ENCODE data around the gene ARID2. TPM values are rescaled to one million over a fixed set of nuclear protein-coding genes. Genes with fewer than 3 reads are reported as not detected.

Gene ARID2
- total and polyA plus RNA-seq, 2 of the 4 experiments (the other 2 are of a cell fraction) = 5.4 to 28.1 TPM

DNA sequence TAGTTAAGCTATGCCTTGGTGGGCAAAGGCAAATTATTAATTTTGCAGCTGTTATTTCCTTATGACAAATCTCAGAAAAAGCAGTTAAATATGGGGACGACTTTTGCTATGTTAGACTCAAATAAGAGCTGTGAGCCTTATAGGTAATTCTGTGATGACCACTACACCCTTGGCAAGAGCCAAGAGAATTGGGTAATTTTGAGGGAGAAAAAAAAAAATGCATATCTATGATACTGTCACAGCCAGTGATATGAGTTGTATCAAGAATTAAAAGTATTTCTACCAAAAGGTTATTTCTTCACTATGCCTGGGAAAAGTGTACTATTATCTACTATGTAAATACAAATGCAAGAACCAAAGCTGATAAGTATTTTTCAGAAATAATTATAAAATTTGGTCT lies 216.9 kb downstream of the ARID2 start:
- Histone ChIP-seq H3K23ac (ENCODE audit: low read depth, low read length) (no peak overlapping the region), H4K91ac (ENCODE audit: insufficient read depth, low read depth, low read length) (no peak overlapping the region), H2BK5ac (ENCODE audit: low read depth, low read length, poor library complexity, severe bottlenecking) (no peak overlapping the region), H3K27ac (ENCODE audit: insufficient read depth, low read length) (no peak overlapping the region), H3K79me1 (ENCODE audit: low read depth in 1 of 2, low read length in 2 of 2) (peaks cover 4 to 41% of the 10 kb centered on the region in 2 experiments; a peak in 3 of 4 replicates), H3K9me1 (ENCODE audit: insufficient read depth, low read length) (peaks cover 4% of the 10 kb centered on the region), H3K36me3 (ENCODE audit: control insufficient read depth, insufficient read depth, low read length) (peaks cover 14% of the 10 kb centered on the region), H3K4me2 (ENCODE audit: low read depth, low read length) (no peak overlapping the region), H3K4me3 (ENCODE audit: insufficient read depth, low read depth, low read length) (no peak overlapping the region), H2BK15ac (ENCODE audit: low read depth, low read length) (no peak overlapping the region), H4K20me1 (ENCODE audit: insufficient read depth, low read length) (peaks cover 9% of the 10 kb centered on the region), H4K5ac (ENCODE audit: low read depth, low read length) (no peak overlapping the region), H2AFZ (replicated peaks; ENCODE audit: low read length, poor library complexity) (no peak overlapping the region), H3K18ac (ENCODE audit: low read depth, low read length) (no peak overlapping the region), H2AK5ac (ENCODE audit: low read depth, low read length) (no peak overlapping the region), H2BK120ac (ENCODE audit: low read depth, low read length) (no peak overlapping the region), H2BK20ac (ENCODE audit: low read depth, low read length) (no peak overlapping the region), H2AK9ac (replicated peaks; ENCODE audit: low read depth, low read length, poor library complexity) (no peak overlapping the region), H3K4ac (ENCODE audit: low read depth, low read length) (no peak overlapping the region), H3K4me1 (ENCODE audit: control insufficient read depth, insufficient read depth, low read length) (peaks cover 8% of the 10 kb centered on the region), H4K8ac (ENCODE audit: low read depth in 2 of 2, low read length in 2 of 2) (no peak overlapping the region), H3K9me3 (ENCODE audit: control insufficient read depth, insufficient read depth, low read length) (no peaks in the 10 kb centered on the region), H3K56ac (ENCODE audit: extremely low read depth, insufficient read depth, low read length) (no peak overlapping the region), H3K14ac (replicated peaks; ENCODE audit: low read depth, low read length) (no peak overlapping the region), H3K9ac (ENCODE audit: low read depth, low read length) (no peak overlapping the region), H3K27me3 (ENCODE audit: control insufficient read depth, insufficient read depth, low read length) (no peaks in the 10 kb centered on the region)
- intact Hi-C loops (cut with micrococcal nuclease) = no loop called here
- in situ Hi-C loops (cut with MboI; ENCODE audit: low sequenced_read_pairs) = no loop called here
- no peak for ATAC-seq (ENCODE audit: low read depth)
- CTCF ChIA-PET = no interaction called here
- DNase-seq = no peak
- TF ChIP-seq SMC3 (IDR thresholded peaks at IDR 0.05; ENCODE audit: low read depth, low read length) = no peak
- TF ChIP-seq, protein P1, sequence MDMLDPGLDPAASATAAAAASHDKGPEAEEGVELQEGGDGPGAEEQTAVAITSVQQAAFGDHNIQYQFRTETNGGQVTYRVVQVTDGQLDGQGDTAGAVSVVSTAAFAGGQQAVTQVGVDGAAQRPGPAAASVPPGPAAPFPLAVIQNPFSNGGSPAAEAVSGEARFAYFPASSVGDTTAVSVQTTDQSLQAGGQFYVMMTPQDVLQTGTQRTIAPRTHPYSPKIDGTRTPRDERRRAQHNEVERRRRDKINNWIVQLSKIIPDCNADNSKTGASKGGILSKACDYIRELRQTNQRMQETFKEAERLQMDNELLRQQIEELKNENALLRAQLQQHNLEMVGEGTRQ (IDR thresholded peaks at IDR 0.05; ENCODE audit: low read depth, low read length) = no peak
- TF ChIP-seq, protein P2, sequence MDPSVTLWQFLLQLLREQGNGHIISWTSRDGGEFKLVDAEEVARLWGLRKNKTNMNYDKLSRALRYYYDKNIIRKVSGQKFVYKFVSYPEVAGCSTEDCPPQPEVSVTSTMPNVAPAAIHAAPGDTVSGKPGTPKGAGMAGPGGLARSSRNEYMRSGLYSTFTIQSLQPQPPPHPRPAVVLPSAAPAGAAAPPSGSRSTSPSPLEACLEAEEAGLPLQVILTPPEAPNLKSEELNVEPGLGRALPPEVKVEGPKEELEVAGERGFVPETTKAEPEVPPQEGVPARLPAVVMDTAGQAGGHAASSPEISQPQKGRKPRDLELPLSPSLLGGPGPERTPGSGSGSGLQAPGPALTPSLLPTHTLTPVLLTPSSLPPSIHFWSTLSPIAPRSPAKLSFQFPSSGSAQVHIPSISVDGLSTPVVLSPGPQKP (IDR thresholded peaks at IDR 0.05; ENCODE audit: borderline replicate concordance, low read depth, low read length) = no peak
- no peak for TF ChIP-seq CHD1 (IDR thresholded peaks at IDR 0.05; ENCODE audit: low read depth, low read length)
- TF ChIP-seq, protein P3, sequence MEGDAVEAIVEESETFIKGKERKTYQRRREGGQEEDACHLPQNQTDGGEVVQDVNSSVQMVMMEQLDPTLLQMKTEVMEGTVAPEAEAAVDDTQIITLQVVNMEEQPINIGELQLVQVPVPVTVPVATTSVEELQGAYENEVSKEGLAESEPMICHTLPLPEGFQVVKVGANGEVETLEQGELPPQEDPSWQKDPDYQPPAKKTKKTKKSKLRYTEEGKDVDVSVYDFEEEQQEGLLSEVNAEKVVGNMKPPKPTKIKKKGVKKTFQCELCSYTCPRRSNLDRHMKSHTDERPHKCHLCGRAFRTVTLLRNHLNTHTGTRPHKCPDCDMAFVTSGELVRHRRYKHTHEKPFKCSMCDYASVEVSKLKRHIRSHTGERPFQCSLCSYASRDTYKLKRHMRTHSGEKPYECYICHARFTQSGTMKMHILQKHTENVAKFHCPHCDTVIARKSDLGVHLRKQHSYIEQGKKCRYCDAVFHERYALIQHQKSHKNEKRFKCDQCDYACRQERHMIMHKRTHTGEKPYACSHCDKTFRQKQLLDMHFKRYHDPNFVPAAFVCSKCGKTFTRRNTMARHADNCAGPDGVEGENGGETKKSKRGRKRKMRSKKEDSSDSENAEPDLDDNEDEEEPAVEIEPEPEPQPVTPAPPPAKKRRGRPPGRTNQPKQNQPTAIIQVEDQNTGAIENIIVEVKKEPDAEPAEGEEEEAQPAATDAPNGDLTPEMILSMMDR (conservative IDR thresholded peaks at IDR 0.05; ENCODE audit: low read depth, low read length) = no peak
- POLR2A ChIA-PET (ENCODE audit: unreplicated experiment) = no interaction called here
- WGBS, 2 experiments (ENCODE audit: extremely low coverage in 2 of 2, insufficient read length in 1 of 2) = no CpG with 5 or more reads among the region's 1 CpG
- dilution Hi-C loops (cut with HindIII; ENCODE audit: low sequenced_read_pairs, unreplicated experiment) = no loop called here
- BruUV-seq (replicated peaks) = no TSS peak
